ENCODE data around the gene PTPRT. TPM values are rescaled to one million over a fixed set of nuclear protein-coding genes. Genes with fewer than 3 reads are reported as not detected.

PTPRT gene
- polyA plus RNA-seq, 1 of the 3 experiments (the other 2 are of a cell fraction) = not detected

DNA sequence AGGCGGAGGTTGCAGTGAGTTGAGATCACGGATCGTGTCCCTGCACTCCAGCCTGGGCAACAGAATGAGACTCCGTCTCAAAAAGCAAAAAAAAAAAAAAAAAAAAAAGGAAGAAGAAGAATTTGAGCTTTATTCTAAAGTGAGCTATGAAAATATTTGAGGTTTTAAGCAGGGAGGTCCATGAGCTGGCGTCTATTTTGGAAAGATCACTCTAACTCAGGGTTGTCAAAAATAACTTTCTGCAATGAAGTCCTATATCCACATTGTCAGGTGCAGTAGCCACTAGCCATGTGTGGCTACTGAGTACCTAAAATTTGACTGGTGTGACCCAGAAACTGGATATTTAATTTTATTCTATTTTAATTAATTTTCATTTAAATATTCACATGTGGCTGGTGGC lies 217.1 kb downstream of the PTPRT start:
- Histone ChIP-seq H3K4me2 (no peak overlapping the region), H3K9ac (no peak overlapping the region), H3K4me1 (ENCODE audit: control insufficient read depth in 1 of 2, insufficient read depth in 2 of 2, low read depth in 1 of 2, low read length in 1 of 2) (no peaks in the 10 kb centered on the region), H3K36me3 (replicated peaks in 1 of 2; ENCODE audit: control insufficient read depth in 1 of 2, insufficient read depth in 2 of 2, low read length in 1 of 2) (no peaks in the 10 kb centered on the region), H4K20me1 (ENCODE audit: insufficient read depth) (no peaks in the 10 kb centered on the region), H3K27me3 (ENCODE audit: insufficient read depth) (no peaks in the 10 kb centered on the region), H3F3A (replicated peaks; ENCODE audit: insufficient read depth) (no peaks in the 10 kb centered on the region), H3K27ac (ENCODE audit: low read depth in 2 of 2, low read length in 1 of 2) (no peak overlapping the region), H2AFZ (ENCODE audit: low read depth) (no peak overlapping the region), H3K9me3 (0 out of 2 replicates have a peak, but pooled peaks cover 3% of the 10 kb centered on the region), H3K79me2 (ENCODE audit: insufficient read depth) (no peaks in the 10 kb centered on the region), H3K4me3 (ENCODE audit: low read depth in 2 of 2, low read length in 1 of 2) (no peak overlapping the region), H3K9me2 (no peaks in the 10 kb centered on the region)
- POLR2A ChIA-PET = no interaction called here
- WGBS (ENCODE audit: low lambda C conversion rate) = 35% methylated on average over 5 of the region's 5 CpGs
- DNase-seq = no peak
- no peak for TF ChIP-seq NRF1 (IDR thresholded peaks at IDR 0.05; ENCODE audit: low read depth, low read length)
- TF ChIP-seq CHD2 (IDR thresholded peaks at IDR 0.05; ENCODE audit: low read length, partially characterized antibody) = no peak
- no peak for TF ChIP-seq SMC3 (IDR thresholded peaks at IDR 0.05; ENCODE audit: low read depth, low read length)
- TF ChIP-seq, protein P1, sequence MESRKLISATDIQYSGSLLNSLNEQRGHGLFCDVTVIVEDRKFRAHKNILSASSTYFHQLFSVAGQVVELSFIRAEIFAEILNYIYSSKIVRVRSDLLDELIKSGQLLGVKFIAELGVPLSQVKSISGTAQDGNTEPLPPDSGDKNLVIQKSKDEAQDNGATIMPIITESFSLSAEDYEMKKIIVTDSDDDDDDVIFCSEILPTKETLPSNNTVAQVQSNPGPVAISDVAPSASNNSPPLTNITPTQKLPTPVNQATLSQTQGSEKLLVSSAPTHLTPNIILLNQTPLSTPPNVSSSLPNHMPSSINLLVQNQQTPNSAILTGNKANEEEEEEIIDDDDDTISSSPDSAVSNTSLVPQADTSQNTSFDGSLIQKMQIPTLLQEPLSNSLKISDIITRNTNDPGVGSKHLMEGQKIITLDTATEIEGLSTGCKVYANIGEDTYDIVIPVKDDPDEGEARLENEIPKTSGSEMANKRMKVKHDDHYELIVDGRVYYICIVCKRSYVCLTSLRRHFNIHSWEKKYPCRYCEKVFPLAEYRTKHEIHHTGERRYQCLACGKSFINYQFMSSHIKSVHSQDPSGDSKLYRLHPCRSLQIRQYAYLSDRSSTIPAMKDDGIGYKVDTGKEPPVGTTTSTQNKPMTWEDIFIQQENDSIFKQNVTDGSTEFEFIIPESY (IDR thresholded peaks at IDR 0.05; ENCODE audit: borderline replicate concordance, low read depth) = no peak
- TF ChIP-seq, protein P2, sequence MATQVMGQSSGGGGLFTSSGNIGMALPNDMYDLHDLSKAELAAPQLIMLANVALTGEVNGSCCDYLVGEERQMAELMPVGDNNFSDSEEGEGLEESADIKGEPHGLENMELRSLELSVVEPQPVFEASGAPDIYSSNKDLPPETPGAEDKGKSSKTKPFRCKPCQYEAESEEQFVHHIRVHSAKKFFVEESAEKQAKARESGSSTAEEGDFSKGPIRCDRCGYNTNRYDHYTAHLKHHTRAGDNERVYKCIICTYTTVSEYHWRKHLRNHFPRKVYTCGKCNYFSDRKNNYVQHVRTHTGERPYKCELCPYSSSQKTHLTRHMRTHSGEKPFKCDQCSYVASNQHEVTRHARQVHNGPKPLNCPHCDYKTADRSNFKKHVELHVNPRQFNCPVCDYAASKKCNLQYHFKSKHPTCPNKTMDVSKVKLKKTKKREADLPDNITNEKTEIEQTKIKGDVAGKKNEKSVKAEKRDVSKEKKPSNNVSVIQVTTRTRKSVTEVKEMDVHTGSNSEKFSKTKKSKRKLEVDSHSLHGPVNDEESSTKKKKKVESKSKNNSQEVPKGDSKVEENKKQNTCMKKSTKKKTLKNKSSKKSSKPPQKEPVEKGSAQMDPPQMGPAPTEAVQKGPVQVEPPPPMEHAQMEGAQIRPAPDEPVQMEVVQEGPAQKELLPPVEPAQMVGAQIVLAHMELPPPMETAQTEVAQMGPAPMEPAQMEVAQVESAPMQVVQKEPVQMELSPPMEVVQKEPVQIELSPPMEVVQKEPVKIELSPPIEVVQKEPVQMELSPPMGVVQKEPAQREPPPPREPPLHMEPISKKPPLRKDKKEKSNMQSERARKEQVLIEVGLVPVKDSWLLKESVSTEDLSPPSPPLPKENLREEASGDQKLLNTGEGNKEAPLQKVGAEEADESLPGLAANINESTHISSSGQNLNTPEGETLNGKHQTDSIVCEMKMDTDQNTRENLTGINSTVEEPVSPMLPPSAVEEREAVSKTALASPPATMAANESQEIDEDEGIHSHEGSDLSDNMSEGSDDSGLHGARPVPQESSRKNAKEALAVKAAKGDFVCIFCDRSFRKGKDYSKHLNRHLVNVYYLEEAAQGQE (IDR thresholded peaks at IDR 0.05; ENCODE audit: low read depth, low read length) = no peak
- TF ChIP-seq FOXM1 (IDR thresholded peaks at IDR 0.05; ENCODE audit: low read depth) = no peak
- no peak for TF ChIP-seq RAD21 (IDR thresholded peaks at IDR 0.05; ENCODE audit: low read length)
- TF ChIP-seq, protein P3, sequence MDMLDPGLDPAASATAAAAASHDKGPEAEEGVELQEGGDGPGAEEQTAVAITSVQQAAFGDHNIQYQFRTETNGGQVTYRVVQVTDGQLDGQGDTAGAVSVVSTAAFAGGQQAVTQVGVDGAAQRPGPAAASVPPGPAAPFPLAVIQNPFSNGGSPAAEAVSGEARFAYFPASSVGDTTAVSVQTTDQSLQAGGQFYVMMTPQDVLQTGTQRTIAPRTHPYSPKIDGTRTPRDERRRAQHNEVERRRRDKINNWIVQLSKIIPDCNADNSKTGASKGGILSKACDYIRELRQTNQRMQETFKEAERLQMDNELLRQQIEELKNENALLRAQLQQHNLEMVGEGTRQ (IDR thresholded peaks at IDR 0.05; ENCODE audit: borderline replicate concordance, low read depth, low read length) = no peak
- no peak for TF ChIP-seq POLR2AphosphoS5 (IDR thresholded peaks at IDR 0.05; ENCODE audit: low read depth, low read length)
- TF ChIP-seq PBX3 (IDR thresholded peaks at IDR 0.05) = no peak
- TF ChIP-seq JUND (IDR thresholded peaks at IDR 0.05) = no peak
- TF ChIP-seq MEF2A (IDR thresholded peaks at IDR 0.05; ENCODE audit: borderline replicate concordance, low read depth) = no peak
- no peak for TF ChIP-seq RXRA (IDR thresholded peaks at IDR 0.05; ENCODE audit: borderline replicate concordance, low read depth)
- no peak for TF ChIP-seq NFIC (IDR thresholded peaks at IDR 0.05; ENCODE audit: borderline replicate concordance)
- TF ChIP-seq FOXJ3 (CRISPR knock-in tag; IDR thresholded peaks at IDR 0.05) = no peak
- CTCF ChIA-PET = no interaction called here

Data from SK-N-SH (cell line).